ENCODE data around the gene CACNA1D.

DNA sequence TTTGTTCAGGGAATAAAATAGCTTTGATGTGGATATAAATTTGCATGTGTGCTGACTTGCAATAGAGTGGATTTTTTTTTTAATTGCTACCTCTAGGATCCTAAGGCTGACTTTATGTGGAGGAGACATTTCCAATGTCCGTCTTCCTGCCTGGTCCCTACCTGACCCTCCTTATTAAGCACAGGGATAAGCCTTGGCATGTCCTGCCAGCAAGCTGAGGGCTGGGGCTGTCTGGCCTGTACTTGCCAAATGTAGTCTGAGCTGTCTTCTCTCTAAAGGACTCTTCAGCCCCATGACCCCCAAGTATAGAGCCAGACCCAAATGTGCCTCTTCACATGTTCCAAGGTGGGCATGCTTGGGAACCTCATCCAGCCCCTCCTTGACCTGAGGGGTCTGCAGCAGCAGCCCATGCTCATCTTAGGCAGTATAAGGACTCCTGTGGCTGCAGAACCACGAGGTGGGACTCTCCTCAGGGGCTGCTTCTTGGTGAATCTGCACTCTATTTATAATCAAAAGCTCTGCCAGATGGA, 88.8 kb downstream of the CACNA1D start:
- TF ChIP-seq, protein P1, sequence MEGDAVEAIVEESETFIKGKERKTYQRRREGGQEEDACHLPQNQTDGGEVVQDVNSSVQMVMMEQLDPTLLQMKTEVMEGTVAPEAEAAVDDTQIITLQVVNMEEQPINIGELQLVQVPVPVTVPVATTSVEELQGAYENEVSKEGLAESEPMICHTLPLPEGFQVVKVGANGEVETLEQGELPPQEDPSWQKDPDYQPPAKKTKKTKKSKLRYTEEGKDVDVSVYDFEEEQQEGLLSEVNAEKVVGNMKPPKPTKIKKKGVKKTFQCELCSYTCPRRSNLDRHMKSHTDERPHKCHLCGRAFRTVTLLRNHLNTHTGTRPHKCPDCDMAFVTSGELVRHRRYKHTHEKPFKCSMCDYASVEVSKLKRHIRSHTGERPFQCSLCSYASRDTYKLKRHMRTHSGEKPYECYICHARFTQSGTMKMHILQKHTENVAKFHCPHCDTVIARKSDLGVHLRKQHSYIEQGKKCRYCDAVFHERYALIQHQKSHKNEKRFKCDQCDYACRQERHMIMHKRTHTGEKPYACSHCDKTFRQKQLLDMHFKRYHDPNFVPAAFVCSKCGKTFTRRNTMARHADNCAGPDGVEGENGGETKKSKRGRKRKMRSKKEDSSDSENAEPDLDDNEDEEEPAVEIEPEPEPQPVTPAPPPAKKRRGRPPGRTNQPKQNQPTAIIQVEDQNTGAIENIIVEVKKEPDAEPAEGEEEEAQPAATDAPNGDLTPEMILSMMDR (conservative IDR thresholded peaks at IDR 0.05), result no peak
- TF ChIP-seq ZFX (IDR thresholded peaks at IDR 0.05), result no peak

All from C4-2B (cell line).